ENCODE measurements around the gene NAA20.

Gene NAA20

GRCh38 chr20:20052074-20052970 is 35.2 kb downstream of the NAA20 start, which contains the start of the genes CFAP61 and CRNKL1:
Gene CFAP61 (plus strand): TSS chr20:20052532. CDS start chr20:20056654, 4,122 bp downstream.
Gene CRNKL1 (minus strand): TSS chr20:20052466. CDS start chr20:20052342, 124 bp downstream.
- H3K4me3 ChIP-seq (ENCODE audit: low read depth, low read length) = peak within 1 kb of the TSS; percentile 99
- peak; percentile 95 for DNase-seq (ENCODE audit: low read depth)
- TF ChIP-seq CTCF (IDR thresholded peaks at IDR 0.05; ENCODE audit: control insufficient read depth, extremely low read depth, insufficient read depth) = no peak

- TF ChIP-seq CTCF (IDR thresholded peaks at IDR 0.05; ENCODE audit: control insufficient read depth, extremely low read depth, insufficient read depth) = no peak
- DNase-seq (ENCODE audit: low read depth) = no peak
- H3K4me3 ChIP-seq (ENCODE audit: low read depth, low read length) = no peak overlapping the region
Observed at GRCh38 chr20:20060234-20060998, 43.3 kb downstream of the NAA20 start.

GRCh38 chr20:20063941-20064702 is 47.0 kb downstream of the NAA20 start:
- H3K4me3 ChIP-seq (ENCODE audit: low read depth, low read length) = no peak overlapping the region

GRCh38 chr20:20065361-20065760 is 48.2 kb downstream of the NAA20 start:
- no peak for TF ChIP-seq CTCF (IDR thresholded peaks at IDR 0.05; ENCODE audit: control insufficient read depth, extremely low read depth, insufficient read depth)
- DNase-seq (ENCODE audit: low read depth) = no peak
- H3K4me3 ChIP-seq (ENCODE audit: low read depth, low read length) = no peak overlapping the region

More at GRCh38 chr20:20063941-20064702, 47.0 kb downstream of the NAA20 start:
- DNase-seq (ENCODE audit: low read depth) = no peak
- TF ChIP-seq CTCF (IDR thresholded peaks at IDR 0.05; ENCODE audit: control insufficient read depth, extremely low read depth, insufficient read depth) = no peak

GRCh38 chr20:20070871-20071726 is 53.9 kb downstream of the NAA20 start:
- no peak for DNase-seq (ENCODE audit: low read depth)
- H3K4me3 ChIP-seq (ENCODE audit: low read depth, low read length) = no peak overlapping the region
- TF ChIP-seq CTCF (IDR thresholded peaks at IDR 0.05; ENCODE audit: control insufficient read depth, extremely low read depth, insufficient read depth) = no peak
